ENCODE measurements around the gene NTSR1. TPM values are rescaled to one million over a fixed set of nuclear protein-coding genes. Genes with fewer than 3 reads are reported as not detected.

NTSR1 gene
- total RNA-seq, 1 experiment from 2014 or later, result not detected

GRCh38 chr20:62771396-62772102 is 62.9 kb downstream of the NTSR1 start:
- in situ Hi-C loops (cut with HindIII; ENCODE audit: low pct_unique_long_range_greater_than_20kb, low sequenced_read_pairs), result no loop called here
- DNase-seq (ENCODE audit: low read depth), result no peak

DNA sequence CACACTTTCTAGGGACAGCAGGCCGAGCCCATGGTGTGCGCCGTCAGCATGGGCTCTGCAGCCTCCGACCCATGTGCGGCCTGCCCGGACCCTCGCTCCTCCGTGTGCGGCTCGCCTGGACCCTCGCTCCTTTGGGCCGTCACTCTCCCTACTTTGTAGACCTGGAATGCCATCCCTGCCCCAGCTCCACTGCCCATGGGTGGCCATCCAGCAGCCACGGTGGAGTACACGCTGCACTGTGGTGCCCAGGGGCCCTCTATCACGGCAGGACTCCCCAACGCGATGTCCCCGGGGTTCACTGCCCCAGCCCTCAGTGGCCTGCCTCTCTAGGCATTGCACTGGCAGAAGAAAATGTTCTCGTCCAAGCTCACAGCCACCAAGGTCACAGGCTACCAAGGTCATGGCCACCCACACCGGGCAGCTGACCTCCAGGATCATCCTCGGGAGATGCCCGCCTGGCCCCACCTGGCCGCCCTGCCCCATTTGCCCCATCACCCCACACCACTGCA is 63.5 kb downstream of the NTSR1 start:
- no peak for DNase-seq (ENCODE audit: low read depth)

GRCh38 chr20:62772619-62772989 is 64.0 kb downstream of the NTSR1 start:
- in situ Hi-C loops (cut with HindIII; ENCODE audit: low pct_unique_long_range_greater_than_20kb, low sequenced_read_pairs), result no loop called here
- no peak for DNase-seq (ENCODE audit: low read depth)

More for the DNA sequence above, 63.5 kb downstream of the NTSR1 start:
- in situ Hi-C loops (cut with HindIII; ENCODE audit: low pct_unique_long_range_greater_than_20kb, low sequenced_read_pairs), result no loop called here

DNA sequence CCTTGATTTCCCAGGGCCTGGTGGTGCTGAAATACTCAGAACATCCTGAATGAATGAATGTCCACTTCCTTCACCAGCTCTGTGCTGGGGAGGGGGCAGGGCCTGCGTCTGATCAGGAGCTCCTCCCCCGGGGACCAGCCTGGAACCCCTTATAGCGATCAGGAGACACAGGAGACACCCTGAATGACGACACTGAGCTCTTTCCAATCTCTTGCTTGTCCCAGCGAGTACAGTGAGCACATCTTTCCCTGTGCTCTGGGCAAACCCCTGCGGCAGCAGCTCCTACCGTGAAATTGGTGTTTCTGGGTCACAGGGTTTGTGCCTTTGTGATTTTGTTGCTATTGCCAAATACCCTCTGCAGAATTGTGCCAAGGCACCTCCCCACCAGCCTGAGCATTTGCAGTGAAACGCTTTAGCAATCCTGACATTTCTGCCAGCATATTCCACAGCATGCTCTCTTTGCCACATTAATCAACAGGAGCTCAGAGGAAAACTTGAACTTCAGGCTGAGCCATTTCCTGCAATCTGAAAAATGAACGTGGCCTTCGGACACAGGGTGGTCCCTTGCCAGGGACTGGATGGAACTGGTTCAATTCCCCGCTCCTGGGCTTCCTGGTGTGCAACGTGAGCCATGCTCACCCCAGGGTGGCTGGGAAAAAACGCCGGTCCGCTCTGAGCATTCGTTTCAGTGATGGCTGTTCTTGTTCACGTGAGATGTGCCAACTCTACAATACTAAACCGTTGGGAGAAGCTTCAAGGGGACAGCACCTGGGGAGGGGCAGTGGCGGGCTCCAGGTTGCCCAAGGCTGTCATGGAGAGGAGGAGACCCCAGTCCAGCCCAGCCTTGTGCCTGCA is 64.6 kb downstream of the NTSR1 start:
- in situ Hi-C loops (cut with HindIII; ENCODE audit: low pct_unique_long_range_greater_than_20kb, low sequenced_read_pairs), result no loop called here
- no peak for DNase-seq (ENCODE audit: low read depth)

DNA sequence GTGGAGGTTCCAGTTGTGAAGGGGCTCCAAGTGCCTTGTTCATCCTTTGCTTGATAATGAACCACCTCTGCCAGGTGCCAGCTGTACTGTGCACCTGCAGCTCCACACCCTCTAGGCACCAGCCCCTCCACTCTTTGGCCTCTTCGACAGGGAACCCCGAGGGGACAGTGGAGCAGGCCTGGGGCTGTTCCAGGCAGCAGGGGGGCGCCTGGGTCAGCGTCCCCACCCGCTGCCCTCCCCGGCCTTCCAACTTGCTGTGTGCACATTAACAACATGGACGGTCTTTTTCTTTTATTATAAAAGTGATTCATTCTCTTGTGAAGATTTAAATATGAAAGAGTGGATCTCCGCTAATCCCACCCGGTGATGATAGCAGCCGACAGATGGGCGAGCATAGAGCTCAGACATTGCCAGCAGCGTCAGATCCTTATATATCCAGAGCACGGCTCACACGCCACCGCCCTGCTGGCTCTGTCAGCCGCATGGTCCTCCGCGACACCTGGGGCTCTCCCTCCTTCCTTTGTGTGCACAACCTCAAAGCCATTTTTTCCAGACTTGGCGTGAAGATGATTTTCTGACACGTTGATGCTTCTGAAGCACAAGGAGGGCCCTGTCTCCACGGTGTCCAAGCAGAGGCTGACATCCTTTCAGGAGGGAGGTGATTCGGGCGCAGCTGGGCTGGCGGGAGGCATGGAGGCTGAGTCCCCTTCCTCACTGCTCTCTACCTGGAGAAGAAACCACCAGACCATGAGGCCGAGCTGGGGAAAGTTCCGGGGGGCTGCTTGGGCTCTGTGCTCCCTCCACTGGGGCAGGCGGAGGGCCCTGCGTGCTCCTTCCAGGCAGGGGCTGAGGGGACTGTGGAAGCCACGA is 65.4 kb downstream of the NTSR1 start:
- no peak for DNase-seq (ENCODE audit: low read depth)
- in situ Hi-C loops (cut with HindIII; ENCODE audit: low pct_unique_long_range_greater_than_20kb, low sequenced_read_pairs), result no loop called here

DNA sequence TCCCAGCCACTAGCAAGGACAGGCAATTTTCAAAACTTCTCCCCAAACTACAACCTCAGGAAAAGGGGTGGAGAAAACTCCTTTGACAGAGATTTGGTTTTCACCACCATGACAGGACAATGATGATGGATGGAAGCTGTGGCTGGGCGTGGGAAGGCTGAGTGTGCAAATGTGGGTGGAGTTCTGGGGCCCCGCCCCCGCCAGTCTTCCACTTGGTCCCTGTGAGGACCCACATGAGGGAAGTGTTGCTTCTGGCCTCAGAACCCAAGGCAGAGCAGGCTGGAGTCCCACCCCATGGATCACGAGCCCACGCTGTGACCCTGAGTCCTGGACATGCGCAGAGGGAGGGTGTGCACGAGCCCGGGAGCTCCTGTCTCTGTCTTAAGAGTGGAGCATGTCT is 66.1 kb downstream of the NTSR1 start:
- in situ Hi-C loops (cut with HindIII; ENCODE audit: low pct_unique_long_range_greater_than_20kb, low sequenced_read_pairs), result no loop called here
- DNase-seq (ENCODE audit: low read depth), result no peak

DNA sequence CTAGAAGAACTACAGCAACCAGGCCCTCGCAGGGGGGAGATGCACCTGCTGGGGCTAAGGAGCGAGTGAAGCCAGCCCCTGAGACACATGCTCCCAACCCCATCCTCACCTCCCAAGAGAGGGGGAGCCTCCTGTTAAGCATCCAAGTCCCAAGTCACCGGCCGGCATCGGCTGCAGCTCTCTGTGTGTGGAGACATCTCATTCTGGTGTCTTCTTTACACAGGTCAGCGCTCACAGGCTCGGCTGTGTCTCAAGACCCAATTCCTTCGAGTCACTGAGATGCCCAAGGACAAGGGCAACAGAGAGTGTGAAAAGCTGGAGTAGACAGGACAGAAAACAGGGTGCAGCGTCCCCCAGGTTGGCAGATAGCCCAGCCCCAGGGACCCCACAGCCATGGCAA is 66.6 kb downstream of the NTSR1 start:
- in situ Hi-C loops (cut with HindIII; ENCODE audit: low pct_unique_long_range_greater_than_20kb, low sequenced_read_pairs), result no loop called here
- no peak for DNase-seq (ENCODE audit: low read depth)

DNA sequence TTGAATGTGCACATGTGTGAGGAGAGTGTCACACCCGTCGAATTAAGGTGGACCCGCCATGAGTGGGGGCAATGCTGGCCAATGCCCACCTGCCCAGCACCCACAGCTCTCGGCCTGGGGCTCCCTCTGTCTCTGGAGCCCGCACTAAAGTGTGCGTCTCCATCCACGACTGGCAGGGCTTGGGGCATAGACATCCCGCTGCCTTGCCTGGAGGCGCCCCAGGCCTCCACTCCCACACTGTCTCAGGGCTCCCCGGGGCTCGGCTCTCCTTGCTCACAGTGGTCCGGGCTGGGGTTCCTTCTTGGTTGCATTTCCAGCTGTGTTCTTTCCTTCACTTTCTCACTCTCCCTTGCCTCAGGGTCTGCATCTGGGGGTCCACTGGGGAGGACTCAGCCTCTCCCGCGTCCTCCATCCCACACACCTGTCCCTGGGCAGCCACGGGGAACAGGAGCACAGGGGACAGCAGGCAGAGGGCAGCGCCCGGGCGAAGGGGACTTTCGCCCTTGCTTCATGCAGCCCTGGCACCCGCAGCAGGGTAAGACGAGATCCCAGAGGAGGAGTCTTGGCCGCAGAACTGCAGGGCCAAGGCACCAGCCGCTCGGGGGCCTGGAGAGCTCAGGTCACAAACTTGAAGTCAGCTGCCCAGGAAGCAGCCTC is 67.5 kb downstream of the NTSR1 start:
- DNase-seq (ENCODE audit: low read depth), result no peak
- in situ Hi-C loops (cut with HindIII; ENCODE audit: low pct_unique_long_range_greater_than_20kb, low sequenced_read_pairs), result no loop called here

GRCh38 chr20:62776692-62777527 is 68.3 kb downstream of the NTSR1 start:
- DNase-seq (ENCODE audit: low read depth), result no peak
- in situ Hi-C loops (cut with HindIII; ENCODE audit: low pct_unique_long_range_greater_than_20kb, low sequenced_read_pairs), result no loop called here

DNA sequence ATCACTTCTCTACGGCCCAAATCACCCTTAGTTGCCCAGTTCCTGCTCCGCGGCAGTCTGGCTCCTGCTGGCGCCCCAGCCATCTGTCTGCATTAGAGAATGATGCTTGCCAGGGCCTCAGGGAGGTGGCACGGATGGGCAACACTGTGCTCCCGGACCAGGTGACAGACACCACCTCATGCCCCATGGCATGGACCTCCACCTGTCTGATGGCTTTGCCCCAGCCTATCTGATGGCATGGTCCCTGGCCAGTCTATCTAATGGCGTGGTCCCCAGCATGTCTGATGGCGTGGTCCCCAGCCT is 68.8 kb downstream of the NTSR1 start:
- in situ Hi-C loops (cut with HindIII; ENCODE audit: low pct_unique_long_range_greater_than_20kb, low sequenced_read_pairs), result no loop called here
- DNase-seq (ENCODE audit: low read depth), result no peak

DNA sequence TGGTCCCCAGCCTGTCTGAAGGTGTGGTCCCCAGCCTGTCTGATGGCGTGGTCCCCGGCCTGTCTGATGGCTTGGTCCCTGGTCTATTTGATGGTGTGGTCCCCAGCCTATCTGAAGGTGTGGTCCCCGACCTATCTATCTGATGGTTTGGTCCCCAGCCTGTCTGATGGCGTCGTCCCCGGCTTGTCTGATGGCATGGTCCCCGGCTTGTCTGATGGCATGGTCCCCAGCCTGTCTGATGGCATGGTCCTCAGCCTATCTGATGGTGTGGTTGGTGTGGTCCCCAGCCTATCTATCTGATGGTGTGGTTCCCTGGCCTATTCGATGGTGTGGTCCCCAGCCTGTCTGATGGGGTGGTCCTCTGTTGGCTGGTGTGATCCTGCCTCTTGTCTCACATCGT is 69.4 kb downstream of the NTSR1 start:
- in situ Hi-C loops (cut with HindIII; ENCODE audit: low pct_unique_long_range_greater_than_20kb, low sequenced_read_pairs), result no loop called here
- no peak for DNase-seq (ENCODE audit: low read depth)

GRCh38 chr20:62778601-62779416 is 70.2 kb downstream of the NTSR1 start:
- DNase-seq (ENCODE audit: low read depth), result no peak

GRCh38 chr20:62779417-62779685 is 70.7 kb downstream of the NTSR1 start:
- no peak for DNase-seq (ENCODE audit: low read depth)
- in situ Hi-C loops (cut with HindIII; ENCODE audit: low pct_unique_long_range_greater_than_20kb, low sequenced_read_pairs), result no loop called here

More at GRCh38 chr20:62778601-62779416, 70.2 kb downstream of the NTSR1 start:
- in situ Hi-C loops (cut with HindIII; ENCODE audit: low pct_unique_long_range_greater_than_20kb, low sequenced_read_pairs), result no loop called here

DNA sequence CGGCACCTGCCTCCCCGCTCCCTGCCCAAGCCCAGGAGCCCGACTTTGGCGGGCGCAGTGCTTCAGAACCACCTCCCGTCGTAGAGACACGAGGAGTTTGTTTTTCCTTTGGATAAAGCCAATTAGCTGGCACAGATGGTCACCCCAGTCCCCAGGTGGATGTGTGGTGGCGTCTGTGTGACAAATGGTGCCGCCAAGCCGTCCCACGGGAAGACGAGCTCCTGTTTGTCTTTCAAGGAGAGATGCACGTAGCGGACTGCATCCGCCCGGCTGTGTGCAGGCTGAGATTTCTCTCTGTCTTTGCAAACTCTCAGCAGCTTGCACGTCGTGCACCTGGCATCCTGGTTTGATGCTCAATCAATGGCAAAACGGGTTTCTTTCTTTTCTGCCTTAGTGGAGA is 71.6 kb downstream of the NTSR1 start:
- in situ Hi-C loops (cut with HindIII; ENCODE audit: low pct_unique_long_range_greater_than_20kb, low sequenced_read_pairs), result no loop called here

DNA sequence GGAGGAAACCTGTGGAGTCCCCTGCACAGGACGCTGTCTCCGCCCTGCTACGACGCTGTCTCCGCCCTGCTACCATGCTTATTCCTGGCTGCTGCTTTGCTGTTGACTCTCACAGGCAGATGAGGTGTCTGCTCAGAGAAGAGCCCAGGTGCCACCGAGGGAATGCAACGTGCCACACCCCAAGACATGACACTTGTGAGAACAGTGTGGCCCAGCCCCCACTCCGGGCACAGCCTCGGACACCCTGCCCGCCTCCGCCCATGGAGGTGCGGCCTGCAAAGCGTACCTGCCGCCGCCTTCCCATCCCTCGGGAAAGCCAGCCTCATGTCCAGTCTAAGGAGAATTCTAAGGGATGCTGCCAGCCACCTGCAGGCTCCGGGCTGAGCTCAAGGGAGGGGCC is 72.1 kb downstream of the NTSR1 start:
- DNase-seq (ENCODE audit: low read depth), result no peak
- in situ Hi-C loops (cut with HindIII; ENCODE audit: low pct_unique_long_range_greater_than_20kb, low sequenced_read_pairs), result no loop called here

More for the DNA sequence above, 71.6 kb downstream of the NTSR1 start:
- DNase-seq (ENCODE audit: low read depth), result no peak

DNA sequence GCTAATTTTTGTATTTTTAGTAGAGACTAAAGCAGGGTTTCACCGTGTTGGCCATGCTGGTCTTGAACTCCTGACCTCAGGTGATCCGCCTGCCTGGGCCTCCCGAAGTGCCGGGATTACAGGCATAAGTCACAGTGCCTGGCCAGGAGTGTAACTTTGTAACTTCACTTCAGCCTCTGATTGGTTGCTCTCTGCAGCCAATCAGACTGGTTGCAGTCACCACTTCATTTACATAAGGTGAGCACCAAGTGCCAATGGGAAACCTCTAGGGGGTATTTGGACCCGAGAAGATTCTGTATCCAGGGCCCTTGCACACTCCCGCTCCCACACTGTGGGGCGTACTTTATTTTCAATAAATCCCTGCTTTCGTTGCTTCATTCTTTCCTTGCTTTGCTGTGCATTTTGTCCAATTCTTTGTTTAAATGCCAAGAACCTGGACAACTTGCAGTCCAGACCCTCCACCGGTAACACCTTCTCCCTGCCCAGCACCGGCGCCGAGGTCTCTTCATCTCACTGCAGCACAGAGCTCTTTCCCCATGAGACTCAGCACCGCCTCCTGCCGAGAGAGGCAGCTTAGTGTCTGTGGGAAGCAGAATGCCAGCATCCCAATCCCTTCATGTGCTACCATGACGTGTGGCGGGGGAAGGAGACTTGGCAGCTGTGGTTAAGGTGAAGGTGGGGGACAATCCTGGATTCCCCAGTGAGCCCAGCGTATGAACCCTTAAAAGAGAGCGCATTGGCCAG is 73.7 kb downstream of the NTSR1 start:
- in situ Hi-C loops (cut with HindIII; ENCODE audit: low pct_unique_long_range_greater_than_20kb, low sequenced_read_pairs), result no loop called here
- no peak for DNase-seq (ENCODE audit: low read depth)

Data from Caki2 (cell line).